Neuronal stem cell (in vitro differentiated cells): ENCODE data around the gene WNT4.

Source experiments
- DNase-seq: peaks from one replicate; pipeline ENCODE4 v3.0.0-alpha.2; 2013; ENCODE audit warnings: low spot score
- H2AFZ ChIP-seq: one replicate; pipeline ENCODE4 v1.6.1; 2013; ENCODE audit warnings: mild to moderate bottlenecking, low read length, inconsistent platforms
- H2AK5ac ChIP-seq: 2 replicates; pipeline ENCODE4 v1.6.1; 2013; ENCODE audit warnings: low read depth, mild to moderate bottlenecking, inconsistent platforms, low read length, moderate library complexity, mixed read lengths
- H2BK120ac ChIP-seq: 2 replicates; pipeline ENCODE4 v1.6.1; 2013; ENCODE audit warnings: low read depth, mild to moderate bottlenecking, inconsistent platforms, low read length, moderate library complexity, mixed read lengths
- H2BK12ac ChIP-seq: one replicate; pipeline ENCODE4 v1.6.1; 2013; ENCODE audit warnings: low read length, inconsistent platforms
- H2BK15ac ChIP-seq: 2 replicates; pipeline ENCODE4 v1.6.1; 2013; ENCODE audit warnings: mild to moderate bottlenecking, low read length, inconsistent platforms, mixed read lengths
- H2BK5ac ChIP-seq: one replicate; pipeline ENCODE4 v1.6.1; 2013; ENCODE audit warnings: inconsistent platforms, mild to moderate bottlenecking, low read length, moderate library complexity
- H3K14ac ChIP-seq: one replicate; pipeline ENCODE4 v1.6.1; 2013; ENCODE audit warnings: low read length, inconsistent platforms
- H3K18ac ChIP-seq: 2 replicates; pipeline ENCODE4 v1.6.1; 2013; ENCODE audit warnings: low read length, inconsistent platforms
- H3K23ac ChIP-seq: 2 replicates; pipeline ENCODE4 v1.6.1; 2013; ENCODE audit warnings: low read depth, mild to moderate bottlenecking, mixed read lengths, low read length, inconsistent platforms; ENCODE audit not compliant: poor library complexity
- H3K27ac ChIP-seq: replicated peaks from 3 replicates; pipeline ENCODE4 v1.5.1; 2013; ENCODE audit warnings: low read length, inconsistent platforms
- H3K27me3 ChIP-seq, 3 experiments: 2 replicates each; pipeline ENCODE4 v1.6.1; 2013; ENCODE audit warnings: low read length in 3 of 3, mild to moderate bottlenecking in 2 of 3, inconsistent platforms in 1 of 3, low read depth in 1 of 3, mixed read lengths in 1 of 3, moderate library complexity in 1 of 3; ENCODE audit not compliant: control insufficient read depth in 3 of 3, insufficient read depth in 3 of 3
- H3K36me3 ChIP-seq, 2 donors: replicated peaks in 1 of 2; 2 replicates each; pipeline ENCODE4 v1.6.1; 2013; ENCODE audit warnings: low read length in 2 of 2; ENCODE audit not compliant: control insufficient read depth in 2 of 2, insufficient read depth in 2 of 2
- H3K4ac ChIP-seq: 2 replicates; pipeline ENCODE4 v1.6.1; 2013; ENCODE audit warnings: inconsistent platforms, mild to moderate bottlenecking, low read length, moderate library complexity
- H3K4me1 ChIP-seq, 2 donors: 1 replicate in 1 of 2; 2 replicates in 1 of 2; pipeline ENCODE4 v1.6.1; 2013; ENCODE audit warnings: low read length in 2 of 2, low read depth in 1 of 2; ENCODE audit not compliant: control insufficient read depth in 2 of 2, insufficient read depth in 1 of 2
- H3K4me2 ChIP-seq: one replicate; pipeline ENCODE4 v1.6.1; 2013; ENCODE audit warnings: mild to moderate bottlenecking, low read length, inconsistent platforms; ENCODE audit not compliant: insufficient read depth, poor library complexity, severe bottlenecking
- H3K4me3 ChIP-seq, 2 donors: 2 replicates each; pipeline ENCODE4 v1.5.1; 2013; ENCODE audit warnings: low read length in 2 of 2, mild to moderate bottlenecking in 2 of 2, inconsistent platforms in 1 of 2, moderate library complexity in 1 of 2
- H3K79me1 ChIP-seq: one replicate; pipeline ENCODE4 v1.6.1; 2013; ENCODE audit warnings: low read depth, mild to moderate bottlenecking, inconsistent platforms, low read length, moderate library complexity
- H3K9ac ChIP-seq: one replicate; pipeline ENCODE4 v1.6.1; 2013; ENCODE audit warnings: mild to moderate bottlenecking, low read depth, low read length, inconsistent platforms; ENCODE audit not compliant: poor library complexity
- H3K9me3 ChIP-seq, 2 donors: replicated peaks in 1 of 2; 2 replicates each; pipeline versions ENCODE3 to v1.6.1; 2013; ENCODE audit warnings: low read length in 2 of 2, mild to moderate bottlenecking in 2 of 2, inconsistent platforms in 1 of 2, low read depth in 1 of 2, mixed read lengths in 1 of 2, moderate library complexity in 1 of 2; ENCODE audit not compliant: control insufficient read depth in 2 of 2, insufficient read depth in 1 of 2
- H4K8ac ChIP-seq: one replicate; pipeline ENCODE4 v1.6.1; 2013; ENCODE audit warnings: low read depth, mild to moderate bottlenecking, inconsistent platforms, low read length, moderate library complexity
- H4K91ac ChIP-seq: one replicate; pipeline ENCODE4 v1.6.1; 2013; ENCODE audit warnings: low read length, low read depth, mild to moderate bottlenecking, inconsistent platforms; ENCODE audit not compliant: poor library complexity
- WGBS, 2 donors: extraction: QIAGEN DNeasy Blood & Tissue Kit; methylation state at CpG; one replicate each; pipeline ENCODE4 v1.1.7; 2013; ENCODE audit warnings: missing lambda C conversion rate in 2 of 2, mixed read lengths in 1 of 2; ENCODE audit not compliant: insufficient read length in 2 of 2, insufficient replicate concordance in 1 of 2; ENCODE audit errors: extremely low coverage in 2 of 2; 5-methylcytosine and 5-hydroxymethylcytosine counted together

WNT4 gene

GRCh38 chr1:22071511-22071910 lies 71.4 kb downstream of the WNT4 start:
- no peak overlapping the region for H3K27ac ChIP-seq
- no peak overlapping the region for H2BK5ac ChIP-seq
- H3K14ac ChIP-seq = no peak overlapping the region
- DNase-seq = no peak
- peaks cover 0 to 13% of the 10 kb centered on the region in 2 donors for H3K9me3 ChIP-seq
- no peak overlapping the region for H4K8ac ChIP-seq
- H3K4me2 ChIP-seq = no peak overlapping the region
- H2BK15ac ChIP-seq = no peak overlapping the region
- no CpG with 5 or more reads among the region's 2 CpGs for WGBS, 2 donors
- no peaks in the 10 kb centered on the region for H3K27me3 ChIP-seq
- H3K4ac ChIP-seq = no peak overlapping the region
- H3K4me3 ChIP-seq = no peak overlapping the region
- no peak overlapping the region for H4K91ac ChIP-seq
- H2AFZ ChIP-seq = no peak overlapping the region
- peaks cover 2 to 3% of the 10 kb centered on the region in 2 donors for H3K4me1 ChIP-seq
- peaks cover 1 to 51% of the 10 kb centered on the region in 2 donors for H3K36me3 ChIP-seq
- no peak overlapping the region for H2AK5ac ChIP-seq
- no peak overlapping the region for H3K9ac ChIP-seq
- H3K79me1 ChIP-seq = peaks cover 5% of the 10 kb centered on the region
- no peak overlapping the region for H3K23ac ChIP-seq
- no peak overlapping the region for H3K18ac ChIP-seq
- no peak overlapping the region for H2BK12ac ChIP-seq
- H2BK120ac ChIP-seq = no peak overlapping the region
